ENCODE results near the gene TUBB.

DNA sequence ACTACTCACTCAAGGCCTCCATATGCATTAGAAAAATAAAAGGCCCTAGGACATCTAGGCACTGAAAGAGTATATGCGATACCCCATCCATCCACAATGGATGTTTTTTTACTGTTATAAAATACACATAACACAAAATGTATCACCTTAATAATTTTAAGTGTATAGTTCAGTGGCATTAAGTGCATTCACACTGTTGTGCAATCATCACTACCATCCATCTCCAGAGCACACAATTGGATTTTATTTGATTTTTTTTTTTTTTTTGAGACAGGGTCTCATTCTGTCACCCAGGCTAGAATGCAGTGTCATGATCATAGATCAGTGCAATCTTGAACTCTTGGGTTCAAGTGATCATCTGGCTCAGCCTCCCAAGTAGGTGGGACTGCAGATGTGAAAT is 5.9 kb upstream of the TUBB start:
- TF ChIP-seq, protein P1, sequence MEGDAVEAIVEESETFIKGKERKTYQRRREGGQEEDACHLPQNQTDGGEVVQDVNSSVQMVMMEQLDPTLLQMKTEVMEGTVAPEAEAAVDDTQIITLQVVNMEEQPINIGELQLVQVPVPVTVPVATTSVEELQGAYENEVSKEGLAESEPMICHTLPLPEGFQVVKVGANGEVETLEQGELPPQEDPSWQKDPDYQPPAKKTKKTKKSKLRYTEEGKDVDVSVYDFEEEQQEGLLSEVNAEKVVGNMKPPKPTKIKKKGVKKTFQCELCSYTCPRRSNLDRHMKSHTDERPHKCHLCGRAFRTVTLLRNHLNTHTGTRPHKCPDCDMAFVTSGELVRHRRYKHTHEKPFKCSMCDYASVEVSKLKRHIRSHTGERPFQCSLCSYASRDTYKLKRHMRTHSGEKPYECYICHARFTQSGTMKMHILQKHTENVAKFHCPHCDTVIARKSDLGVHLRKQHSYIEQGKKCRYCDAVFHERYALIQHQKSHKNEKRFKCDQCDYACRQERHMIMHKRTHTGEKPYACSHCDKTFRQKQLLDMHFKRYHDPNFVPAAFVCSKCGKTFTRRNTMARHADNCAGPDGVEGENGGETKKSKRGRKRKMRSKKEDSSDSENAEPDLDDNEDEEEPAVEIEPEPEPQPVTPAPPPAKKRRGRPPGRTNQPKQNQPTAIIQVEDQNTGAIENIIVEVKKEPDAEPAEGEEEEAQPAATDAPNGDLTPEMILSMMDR (IDR thresholded peaks at IDR 0.05): no peak
- no peak for TF ChIP-seq POLR2A (IDR thresholded peaks at IDR 0.05)
